AML-193 (cell line): ENCODE data around the gene ZFYVE16.
A peak's percentile ranks its signal among the peaks of the same experiment; 100 is the strongest.
"Not testable (repeated sequence)": the region's sequence is repeated elsewhere in the genome, so short reads cannot be mapped to it uniquely, and the experiment has no call there.

Source experiments
- DNase-seq, 2 experiments: peaks; one replicate each; lab custom pipeline; 2025; lab: John Stamatoyannopoulos, UW

The ZFYVE16 gene

DNA sequence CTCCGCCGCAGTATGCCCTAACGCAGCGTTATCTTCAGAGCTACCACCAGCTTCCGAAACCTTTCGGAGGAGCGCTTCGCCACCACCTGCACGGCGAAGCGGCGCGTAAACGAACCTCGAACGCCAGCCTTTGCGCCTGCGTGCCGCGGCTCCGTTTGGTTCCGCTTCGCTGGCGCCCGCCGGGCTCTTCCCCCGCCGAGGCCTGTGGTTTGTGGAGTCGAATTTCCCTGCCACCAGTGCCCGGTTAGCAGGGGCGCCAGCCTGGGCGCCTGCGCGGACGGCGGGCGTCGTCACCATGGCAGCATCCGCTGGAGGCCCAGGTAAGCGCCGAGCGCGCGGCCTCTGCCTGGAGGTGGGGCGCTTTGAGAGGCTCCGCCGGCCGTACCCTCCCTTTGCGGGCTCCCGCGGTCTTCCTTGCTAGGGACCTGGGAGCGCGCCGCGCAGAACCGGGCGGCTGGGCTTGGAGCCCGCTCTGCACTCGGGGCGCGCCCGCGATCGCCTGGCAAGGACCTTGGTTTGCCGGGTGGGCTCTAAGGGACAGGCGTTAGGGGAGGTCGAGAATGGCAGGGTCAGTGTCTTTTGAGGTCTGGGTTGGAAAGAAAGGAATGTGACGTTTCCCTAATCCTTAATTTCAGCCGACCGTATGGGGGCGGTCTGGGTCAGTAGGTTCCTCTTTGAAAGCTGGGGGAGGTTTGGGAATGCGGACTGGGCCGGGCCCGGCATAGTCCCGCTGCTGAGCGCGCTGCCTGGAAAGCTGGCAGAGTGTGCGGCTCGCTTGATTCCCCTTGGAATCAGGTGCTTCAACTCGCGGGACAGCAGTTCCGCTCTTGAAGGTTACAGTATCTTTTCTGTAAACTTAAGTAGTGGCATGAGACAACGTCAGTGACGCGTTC, 80.2 kb downstream of the ZFYVE16 start, which contains the start of gene FAM151B:
TSS of gene FAM151B (plus strand) at position 272 of the 893 bp plus-strand sequence. CDS start at position 296, 24 bp downstream.
- peak; percentile 42 to 43 for DNase-seq

DNA sequence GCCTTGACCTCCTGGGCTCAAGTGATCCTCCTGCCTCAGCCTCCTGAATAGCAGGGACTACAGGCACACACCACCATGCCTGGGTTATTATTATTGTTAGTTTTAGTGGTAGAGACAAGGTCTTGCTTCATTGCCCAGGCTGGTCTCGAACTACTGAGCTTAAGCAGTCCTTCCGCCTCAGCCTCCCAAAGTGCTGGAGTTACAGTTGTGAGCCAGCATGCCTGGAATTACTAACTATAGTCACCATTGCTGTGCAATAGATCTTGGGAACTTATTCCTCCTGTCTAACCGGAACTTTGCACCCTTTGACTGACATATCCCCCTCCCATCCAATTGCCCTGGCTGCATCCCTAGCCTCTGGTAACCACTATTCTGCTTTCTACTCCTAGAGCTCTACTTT, 83.4 kb downstream of the ZFYVE16 start:
- no peak for DNase-seq

DNA sequence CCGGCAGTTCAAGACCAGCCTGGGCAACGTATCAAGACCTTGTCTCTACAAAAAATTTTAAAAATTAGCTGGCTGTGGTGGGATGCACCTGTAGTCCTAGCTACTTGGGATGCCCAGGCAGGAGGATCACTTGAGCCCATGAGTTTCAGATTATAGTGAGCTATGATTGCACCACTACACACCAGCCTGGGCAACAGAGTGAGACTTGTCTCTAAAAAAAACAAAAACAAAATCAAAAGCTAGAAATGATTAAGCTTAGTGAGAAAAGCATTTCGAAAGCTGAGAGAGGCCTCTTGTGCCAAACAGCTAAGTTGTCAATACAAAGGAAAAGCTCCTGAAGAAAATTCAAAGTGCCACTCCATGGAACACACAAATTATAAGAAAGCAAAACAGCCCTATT, 84.9 kb downstream of the ZFYVE16 start:
- no peak for DNase-seq

DNA sequence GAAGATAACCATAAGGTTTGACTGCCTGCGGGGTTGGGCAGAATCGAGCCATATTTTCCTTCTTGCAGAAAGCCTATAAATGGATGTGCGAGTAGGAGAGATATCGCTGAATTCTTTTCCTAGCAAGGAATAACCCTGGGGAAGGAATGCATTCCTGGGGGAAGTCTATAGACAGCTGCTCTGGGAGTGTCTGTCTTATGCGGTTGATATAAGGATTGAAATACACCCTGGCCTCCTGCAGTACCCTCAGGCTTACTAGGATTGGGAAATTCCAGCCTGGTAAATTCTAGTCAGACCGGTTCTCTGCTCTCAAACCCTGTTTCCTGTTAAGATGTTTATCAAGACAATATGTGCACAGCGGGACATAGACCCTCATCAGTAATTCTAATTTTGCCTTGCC, 85.6 kb downstream of the ZFYVE16 start:
- not testable (repeated sequence) for DNase-seq

DNA sequence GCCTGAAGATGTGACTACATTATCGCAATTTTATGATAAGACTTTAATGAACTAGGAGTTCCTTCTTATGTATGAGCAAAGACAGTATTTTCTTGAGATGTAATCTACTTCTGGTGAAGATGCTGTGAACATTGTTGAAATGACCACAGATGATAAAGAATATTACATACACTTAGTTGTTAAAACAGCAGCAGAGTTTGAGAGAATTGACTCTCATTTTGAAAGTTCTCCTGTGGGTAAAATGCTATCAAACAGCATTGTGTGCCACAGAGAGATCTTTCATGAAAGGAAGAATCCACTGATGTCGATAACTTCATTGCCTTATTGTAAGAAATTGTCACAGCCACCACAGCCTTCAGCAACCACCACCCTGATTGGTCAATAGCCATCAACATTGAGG, 88.0 kb downstream of the ZFYVE16 start:
- DNase-seq: no peak

DNA sequence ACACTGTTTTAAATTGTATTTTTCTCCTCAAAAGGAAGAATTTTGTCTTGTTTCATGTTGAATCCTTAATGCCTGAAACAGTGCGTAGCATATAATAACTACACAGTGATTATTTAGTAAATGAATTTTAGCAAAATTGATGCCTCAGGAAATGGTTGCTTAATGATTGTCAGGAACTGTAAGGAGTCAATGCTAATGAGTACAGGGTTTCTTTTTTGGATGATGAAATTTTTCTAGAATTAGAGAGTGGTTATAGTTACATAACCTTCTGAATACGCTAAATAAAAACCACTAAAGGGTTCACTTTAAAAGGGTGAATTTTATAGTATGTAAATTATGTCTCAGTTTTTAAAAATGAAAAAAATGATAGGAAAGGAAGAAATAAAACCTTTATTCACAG, 94.9 kb downstream of the ZFYVE16 start:
- peak; percentile 83 to 85 for DNase-seq

DNA sequence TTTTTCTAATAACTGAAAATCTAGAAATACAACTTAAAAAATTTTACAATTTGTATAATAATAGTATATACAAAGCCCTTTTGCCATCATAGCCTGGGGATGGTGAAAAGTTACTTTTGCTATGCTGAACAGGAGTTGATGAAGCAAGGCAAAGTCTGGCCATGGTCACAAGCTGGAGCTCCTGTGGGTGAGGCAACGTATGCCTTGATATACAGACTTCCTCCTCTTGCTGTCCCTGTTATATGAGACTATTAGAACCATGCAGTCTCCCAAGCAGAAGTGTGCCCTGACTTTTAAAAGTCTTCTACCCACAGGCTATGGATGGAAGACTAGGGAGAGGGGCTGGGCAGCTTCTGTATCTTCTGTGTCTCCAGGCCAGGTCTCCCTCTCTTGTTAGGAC, 95.8 kb downstream of the ZFYVE16 start:
- DNase-seq: peak; percentile 88 to 90

DNA sequence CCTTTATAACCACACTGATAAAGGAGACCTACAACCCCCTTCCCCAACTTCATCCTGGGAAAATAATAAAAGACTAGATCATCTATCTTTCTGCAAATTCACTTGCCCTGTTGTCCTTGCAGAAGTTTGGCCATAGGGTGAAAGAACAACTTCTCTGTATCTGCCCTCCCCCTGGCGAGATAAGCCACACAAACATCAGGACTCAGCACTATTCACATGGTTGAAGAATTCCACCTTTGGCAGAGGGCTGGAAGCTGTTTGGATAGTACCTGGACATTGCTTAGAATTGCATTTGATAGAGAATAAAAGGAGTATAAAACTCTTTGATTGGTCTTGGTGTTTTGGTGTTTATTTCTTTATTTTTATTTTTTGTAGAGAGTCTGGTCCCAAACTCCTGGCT, 97.0 kb downstream of the ZFYVE16 start:
- no peak for DNase-seq

DNA sequence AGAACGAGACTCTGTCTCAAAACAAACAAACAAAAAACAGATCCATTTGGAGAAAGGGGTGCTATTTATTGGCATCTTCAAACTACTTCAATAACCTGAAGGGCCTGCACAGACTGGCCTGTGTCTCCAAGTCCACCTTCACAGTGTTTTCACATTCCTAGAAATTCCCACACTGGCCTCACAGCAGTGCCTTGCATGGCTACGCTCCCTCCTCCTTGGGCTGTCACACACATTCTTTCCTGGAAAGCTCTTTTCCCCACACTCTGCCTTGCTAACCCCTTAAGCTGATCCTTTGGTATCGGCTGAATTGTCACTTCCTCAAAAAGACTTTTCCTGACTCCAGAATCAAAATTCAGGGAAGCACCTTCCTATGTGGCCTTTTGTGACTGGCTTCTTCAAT, 99.8 kb downstream of the ZFYVE16 start:
- DNase-seq: no peak

DNA sequence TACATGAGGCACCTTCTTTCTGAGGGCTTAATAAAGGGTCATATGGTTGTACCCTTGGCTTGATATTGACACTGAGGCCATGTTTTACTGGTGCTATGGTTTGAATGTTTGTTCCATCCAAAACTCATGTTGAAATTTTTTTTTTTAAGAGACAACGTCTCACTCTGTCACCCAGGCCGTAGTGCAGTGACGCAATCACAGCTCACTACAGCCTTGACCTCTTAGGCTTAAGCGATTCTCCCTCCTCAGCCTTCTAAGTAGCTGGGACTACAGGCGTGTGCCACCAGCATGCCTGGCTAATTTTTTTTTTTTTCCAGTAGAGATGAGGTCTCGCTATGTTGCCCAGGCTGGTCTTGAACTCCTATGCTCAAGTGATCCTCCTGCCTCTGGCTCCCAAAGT, 101.0 kb downstream of the ZFYVE16 start:
- no peak for DNase-seq

DNA sequence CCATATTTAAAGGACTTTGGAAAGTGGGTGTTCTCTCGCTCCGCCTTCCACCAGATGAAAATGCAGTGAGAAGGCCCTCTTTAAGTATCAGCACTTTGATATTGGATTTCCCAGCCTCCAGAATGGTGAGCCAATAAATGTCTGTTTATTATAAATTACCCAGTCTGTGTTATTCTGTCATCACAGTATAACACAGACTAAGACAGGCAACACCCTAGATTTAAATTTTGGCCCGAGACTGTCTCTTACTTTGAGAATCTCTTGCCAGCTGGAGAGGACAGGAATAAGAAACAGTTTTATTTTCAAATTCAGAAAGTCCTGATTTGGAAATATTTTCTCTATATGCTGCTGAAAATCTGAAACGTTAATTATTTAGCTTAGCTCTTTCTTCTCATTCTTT, 101.5 kb downstream of the ZFYVE16 start:
- no peak for DNase-seq

DNA sequence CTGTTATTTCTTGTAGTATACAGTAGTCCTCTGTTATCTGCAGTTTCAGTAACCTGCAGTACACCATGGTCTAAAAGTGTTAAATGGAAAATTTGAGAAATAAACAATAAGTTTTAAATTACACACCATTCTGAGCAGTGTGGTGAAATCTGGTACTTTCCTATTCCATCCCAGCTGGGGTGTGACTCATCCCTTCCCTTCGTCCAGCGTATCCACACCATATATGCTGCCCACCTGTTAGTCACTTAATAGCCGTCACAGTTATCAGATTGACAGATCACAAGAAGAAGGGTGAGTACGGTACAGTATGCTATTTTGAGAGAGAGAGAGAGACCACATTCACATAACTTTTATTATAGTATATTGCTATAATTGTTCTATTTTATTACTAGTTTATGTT, 109.0 kb downstream of the ZFYVE16 start:
- no peak for DNase-seq
